Measurements from ENCODE around the gene ELOVL3.

The ELOVL3 gene

GRCh38 chr10:102261196-102261595 lies 35.1 kb downstream of the ELOVL3 start:
- no peak for FAIRE-seq

GRCh38 chr10:102261842-102262241 lies 35.7 kb downstream of the ELOVL3 start:
- no peak for FAIRE-seq

GRCh38 chr10:102262744-102263370 lies 36.8 kb downstream of the ELOVL3 start:
- no peak for FAIRE-seq

- no peak for FAIRE-seq
Measured at GRCh38 chr10:102264371-102264770, 38.3 kb downstream of the ELOVL3 start.

GRCh38 chr10:102266670-102267069 lies 40.6 kb downstream of the ELOVL3 start:
- no peak for FAIRE-seq

- FAIRE-seq: no peak
Measured at GRCh38 chr10:102267748-102268147, 41.6 kb downstream of the ELOVL3 start.

GRCh38 chr10:102268375-102268888 lies 42.3 kb downstream of the ELOVL3 start:
- no peak for FAIRE-seq

GRCh38 chr10:102269017-102269416 lies 42.9 kb downstream of the ELOVL3 start:
- FAIRE-seq: no peak

- FAIRE-seq: no peak
Measured at GRCh38 chr10:102274062-102274461, 48.0 kb downstream of the ELOVL3 start.

- no peak for FAIRE-seq
Measured at GRCh38 chr10:102275343-102275742, 49.2 kb downstream of the ELOVL3 start.

- no peak for FAIRE-seq
Measured at GRCh38 chr10:102279104-102279503, 53.0 kb downstream of the ELOVL3 start.
